T-helper 9 cell (primary cell): ENCODE data around the gene CHTF18.
A peak's percentile ranks its signal among the peaks of the same experiment; 100 is the strongest.

ENCODE experiments used
- DNase-seq: peaks from one replicate; pipeline ENCODE4 v3.0.0-alpha.2; 2020

The CHTF18 gene

DNA sequence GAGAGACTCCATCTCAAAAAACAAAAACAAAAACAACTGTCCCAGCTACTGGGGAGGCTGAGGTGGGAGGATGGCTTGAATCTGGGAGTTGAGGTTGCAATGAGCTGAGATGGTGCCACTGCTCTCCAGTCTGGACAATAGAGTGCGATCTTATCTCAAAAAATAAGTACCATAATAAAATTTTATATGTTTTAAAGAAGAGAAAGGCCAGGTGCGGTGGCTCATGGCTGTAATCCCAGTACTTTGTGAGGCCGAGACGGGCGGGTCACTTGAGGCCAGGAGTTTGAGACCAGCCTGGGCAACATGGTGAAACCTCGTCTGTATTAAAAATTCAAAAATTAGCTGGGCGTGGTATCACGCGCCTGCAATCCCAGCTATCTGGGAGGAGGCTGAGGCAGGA lies 11.6 kb upstream of the CHTF18 start:
- DNase-seq = no peak

DNA sequence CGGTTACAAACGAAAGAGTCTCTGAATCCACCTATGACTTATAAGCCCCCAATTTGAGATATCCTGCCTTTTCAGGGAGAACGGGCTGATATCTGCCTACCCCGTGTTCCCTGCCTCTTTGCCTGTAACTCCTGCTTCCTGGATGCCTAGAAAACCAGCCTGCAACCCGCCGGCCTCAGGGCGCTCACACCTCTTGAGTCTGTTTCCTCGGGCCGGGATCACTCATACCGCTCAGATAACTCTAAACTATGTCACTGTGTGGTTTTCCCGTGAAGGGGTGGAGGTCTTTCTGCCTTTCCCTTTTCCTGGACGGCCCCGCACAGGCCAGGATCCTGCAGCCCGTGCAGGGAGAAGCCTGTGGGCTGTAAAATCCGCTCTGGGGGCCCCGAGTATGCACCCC lies 10.6 kb upstream of the CHTF18 start:
- DNase-seq = no peak

DNA sequence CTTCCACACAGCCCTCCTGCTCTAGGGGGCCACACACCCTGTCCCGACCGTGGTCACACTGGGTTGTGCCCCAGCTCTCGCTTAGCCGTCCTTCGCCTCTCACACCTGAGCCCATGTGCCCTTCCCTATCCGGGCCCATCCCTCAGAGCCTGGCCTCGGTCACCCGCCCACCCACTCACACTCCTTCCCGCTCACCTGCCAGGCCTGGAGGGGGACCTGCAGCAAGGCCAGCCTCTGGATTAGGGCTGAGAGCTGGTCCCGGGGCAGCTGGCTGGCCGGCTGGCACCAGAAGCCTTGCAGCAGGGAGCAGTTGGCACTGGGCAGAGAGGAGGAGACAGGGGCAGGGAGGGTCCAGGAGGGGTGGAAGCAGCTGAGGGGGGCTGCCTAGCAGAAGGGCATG lies 10.0 kb upstream of the CHTF18 start:
- DNase-seq = no peak

DNA sequence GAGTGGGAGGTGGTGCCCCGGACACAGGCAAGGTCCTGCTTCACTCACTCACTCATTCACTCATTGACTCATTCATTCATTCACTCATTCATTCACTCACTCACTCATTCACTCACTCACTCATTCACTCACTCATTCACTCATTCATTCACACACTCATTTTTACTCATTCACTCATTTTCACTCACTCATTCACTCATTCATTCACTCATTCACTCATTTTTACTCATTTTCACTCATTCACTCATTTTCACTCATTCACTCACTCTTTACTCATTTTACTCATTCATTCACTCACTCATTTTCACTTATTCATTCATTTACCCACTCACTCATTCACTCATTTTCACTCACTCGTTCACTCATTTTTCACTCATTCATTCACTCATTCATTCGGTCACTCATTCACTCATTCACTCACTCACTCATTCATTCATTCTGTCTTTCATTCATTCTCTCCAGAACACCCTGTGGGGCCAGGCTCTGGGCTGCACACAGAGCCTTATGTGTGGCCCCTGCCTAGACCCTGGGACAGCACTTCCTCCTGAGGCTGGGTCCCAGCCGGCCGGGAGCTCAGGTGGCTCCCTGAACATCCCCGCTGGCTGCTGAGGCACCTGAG lies 9.4 kb upstream of the CHTF18 start:
- no peak for DNase-seq

DNA sequence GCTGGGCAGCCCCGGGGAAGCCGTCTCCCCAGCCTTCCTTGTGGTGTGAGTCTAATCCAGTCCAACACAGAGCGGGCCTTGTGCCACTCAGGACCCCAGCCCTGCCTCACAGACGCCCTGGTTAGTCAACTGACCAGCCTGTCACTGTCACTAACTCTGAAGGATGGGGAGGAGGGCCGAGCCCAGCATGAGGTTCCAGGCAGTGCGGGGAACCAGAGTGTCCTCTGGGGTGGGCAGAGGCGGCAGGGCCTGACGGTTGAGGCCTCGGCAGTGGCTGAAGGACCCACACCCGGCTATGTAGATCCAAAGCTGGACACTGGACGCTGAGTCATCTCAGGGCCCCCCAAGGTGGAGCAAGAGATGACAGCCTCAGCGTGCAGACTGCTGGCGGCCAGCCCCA lies 8.9 kb upstream of the CHTF18 start:
- no peak for DNase-seq

DNA sequence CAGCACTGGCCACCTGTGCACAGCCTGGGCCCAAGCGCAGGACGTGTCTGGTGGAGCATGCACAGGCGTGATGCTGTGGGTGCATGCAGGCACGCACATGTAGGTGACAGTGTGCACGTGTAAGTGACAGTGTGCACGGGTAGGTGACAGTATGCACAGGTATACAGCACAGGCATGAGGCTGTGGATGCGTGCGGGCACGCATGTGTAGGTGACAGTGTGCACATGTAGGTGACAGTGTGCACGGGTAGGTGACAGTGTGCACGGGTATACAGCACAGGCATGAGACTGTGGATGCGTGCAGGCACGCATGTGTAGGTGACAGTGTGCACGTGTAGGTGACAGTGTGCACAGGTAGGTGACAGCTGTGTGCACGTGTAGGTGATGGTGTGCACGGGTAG lies 8.1 kb upstream of the CHTF18 start:
- DNase-seq = no peak

DNA sequence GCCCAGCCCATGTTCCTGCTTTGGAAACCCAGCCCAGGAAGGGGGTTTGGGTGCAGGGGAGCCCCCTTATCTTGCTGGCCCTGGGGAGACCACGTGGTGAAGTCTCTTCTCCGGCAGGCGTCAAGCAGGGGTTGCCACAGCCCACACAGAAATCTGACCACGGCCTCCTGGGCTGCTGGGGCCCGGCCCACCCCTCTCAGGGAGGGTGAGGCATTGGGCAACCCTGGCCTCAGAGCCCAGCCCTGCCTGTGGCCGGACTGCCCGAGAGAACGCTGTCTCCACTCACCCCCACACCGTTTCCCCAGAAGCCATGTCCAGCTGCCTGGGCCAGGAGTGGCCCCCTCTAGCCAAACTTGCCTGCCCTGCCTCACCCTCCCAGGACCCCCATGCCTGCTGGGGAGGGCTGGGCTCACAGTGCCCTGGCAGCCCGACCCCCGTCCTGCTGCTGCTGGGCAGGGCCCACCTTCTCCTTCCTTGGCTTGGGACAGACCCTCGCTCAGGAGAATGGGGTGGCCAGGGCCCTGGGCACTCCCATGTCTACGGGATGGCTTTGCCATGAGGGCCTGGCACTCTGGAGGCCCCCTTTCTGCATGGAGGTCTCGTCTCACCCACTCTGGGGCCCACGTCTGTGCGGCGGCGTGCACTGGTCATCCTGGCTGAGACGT lies 6.9 kb upstream of the CHTF18 start:
- DNase-seq = no peak

DNA sequence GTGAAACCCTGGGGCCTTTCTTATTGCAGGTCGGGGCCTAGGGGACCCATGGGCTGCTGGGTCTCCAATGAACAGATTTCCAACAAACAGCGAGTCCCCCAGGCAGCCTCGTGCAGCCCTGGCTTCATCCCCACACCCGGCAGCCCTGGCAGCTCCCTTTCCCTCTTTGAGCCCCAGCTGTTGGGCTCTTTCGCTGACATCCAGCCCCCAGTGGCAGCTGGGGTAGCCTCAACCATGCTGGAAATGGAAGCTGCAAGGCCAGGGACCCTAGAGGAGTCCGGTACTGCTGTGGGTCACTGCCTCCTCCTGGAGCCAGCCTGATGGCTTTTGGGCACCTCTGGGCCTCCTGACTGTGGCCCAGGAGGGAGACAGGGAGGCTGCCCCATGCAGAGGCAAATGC lies 6.2 kb upstream of the CHTF18 start:
- no peak for DNase-seq

DNA sequence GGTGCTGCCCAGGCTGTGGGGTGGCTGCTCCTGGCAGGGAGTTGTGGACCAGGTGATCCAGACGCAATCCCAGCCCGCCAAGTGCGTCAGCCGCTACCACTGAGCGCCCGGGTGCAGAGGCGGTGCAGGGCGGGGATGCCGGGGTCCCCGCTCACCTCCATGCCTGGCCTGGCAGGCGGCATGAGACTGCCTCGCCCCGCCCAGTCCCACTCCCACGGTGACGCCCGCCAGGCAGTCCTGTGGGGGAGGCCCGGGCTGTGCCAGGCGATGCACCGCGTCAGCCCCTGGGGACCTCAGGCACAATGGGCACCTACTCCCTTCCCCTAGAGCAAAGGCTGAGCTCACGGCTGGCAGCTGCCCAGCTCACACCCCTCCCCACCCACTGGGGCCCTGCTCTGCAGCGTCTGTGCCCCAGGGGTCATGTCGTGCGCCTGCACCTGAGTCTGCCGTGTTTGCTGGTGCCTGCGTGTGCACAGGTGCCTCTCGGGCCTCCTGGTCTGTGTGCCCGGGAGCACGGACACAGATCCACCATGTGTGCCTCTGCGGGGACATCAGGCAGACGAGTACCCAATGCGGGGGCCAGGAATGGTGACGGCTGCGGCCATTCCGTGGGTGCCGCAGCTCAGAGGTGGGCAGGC lies 5.5 kb upstream of the CHTF18 start:
- no peak for DNase-seq

DNA sequence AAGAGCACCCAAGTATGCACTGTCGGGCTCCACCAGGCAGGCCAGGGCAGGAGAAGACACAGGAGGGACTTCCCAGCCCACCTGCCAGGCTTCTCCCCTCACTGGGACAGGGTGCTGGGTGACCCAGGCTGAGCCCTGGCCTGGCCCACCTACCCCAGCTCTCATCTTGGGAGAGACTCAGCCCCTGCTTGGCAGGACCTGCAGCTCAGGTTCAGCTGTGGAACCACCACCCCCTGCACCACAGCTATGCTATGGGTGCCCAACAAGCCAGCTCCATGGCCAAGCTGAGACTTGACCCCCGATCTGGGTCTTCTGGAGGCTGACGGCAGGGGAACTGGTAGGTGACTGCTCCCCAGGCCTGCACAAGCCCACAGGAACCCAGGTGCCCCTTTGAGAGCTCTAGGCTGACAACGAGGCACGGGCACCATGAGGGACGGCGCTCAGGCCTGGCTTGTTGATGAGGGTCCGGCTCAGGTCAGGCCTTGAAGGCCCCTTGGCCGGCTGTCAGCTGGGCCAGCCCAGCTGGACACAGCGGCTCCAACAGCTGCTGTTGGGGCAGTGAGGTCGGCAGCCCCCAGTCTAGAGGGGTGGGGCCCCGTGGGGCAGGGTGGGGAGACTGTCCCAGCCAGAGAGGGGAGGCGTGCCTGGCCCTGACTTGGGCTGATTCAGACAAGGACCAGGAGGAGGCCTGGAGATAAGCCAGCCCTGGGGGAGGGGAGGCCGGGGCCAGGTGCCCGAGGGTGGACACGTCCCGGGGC lies 4.8 kb upstream of the CHTF18 start:
- DNase-seq = no peak

DNA sequence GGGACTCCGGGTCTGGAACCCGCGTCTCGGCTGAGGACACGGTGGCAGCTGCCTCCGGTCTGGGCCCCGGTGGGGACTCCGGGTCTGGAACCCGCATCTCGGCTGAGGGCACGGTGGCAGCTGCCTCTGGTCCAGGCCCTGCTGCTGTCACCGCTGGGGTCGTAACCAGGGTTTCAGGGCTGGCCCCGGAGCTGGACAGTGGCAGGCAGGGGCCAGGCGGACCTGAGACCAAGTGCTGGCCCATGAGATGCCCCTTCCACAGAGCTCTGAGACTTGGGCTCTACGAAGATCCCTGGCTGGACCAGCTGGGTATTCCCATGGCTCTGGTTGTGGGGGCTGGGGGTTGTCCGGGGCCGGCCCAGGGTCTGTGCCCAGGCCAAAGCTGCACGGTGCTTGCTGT lies 4.0 kb upstream of the CHTF18 start:
- DNase-seq = no peak

DNA sequence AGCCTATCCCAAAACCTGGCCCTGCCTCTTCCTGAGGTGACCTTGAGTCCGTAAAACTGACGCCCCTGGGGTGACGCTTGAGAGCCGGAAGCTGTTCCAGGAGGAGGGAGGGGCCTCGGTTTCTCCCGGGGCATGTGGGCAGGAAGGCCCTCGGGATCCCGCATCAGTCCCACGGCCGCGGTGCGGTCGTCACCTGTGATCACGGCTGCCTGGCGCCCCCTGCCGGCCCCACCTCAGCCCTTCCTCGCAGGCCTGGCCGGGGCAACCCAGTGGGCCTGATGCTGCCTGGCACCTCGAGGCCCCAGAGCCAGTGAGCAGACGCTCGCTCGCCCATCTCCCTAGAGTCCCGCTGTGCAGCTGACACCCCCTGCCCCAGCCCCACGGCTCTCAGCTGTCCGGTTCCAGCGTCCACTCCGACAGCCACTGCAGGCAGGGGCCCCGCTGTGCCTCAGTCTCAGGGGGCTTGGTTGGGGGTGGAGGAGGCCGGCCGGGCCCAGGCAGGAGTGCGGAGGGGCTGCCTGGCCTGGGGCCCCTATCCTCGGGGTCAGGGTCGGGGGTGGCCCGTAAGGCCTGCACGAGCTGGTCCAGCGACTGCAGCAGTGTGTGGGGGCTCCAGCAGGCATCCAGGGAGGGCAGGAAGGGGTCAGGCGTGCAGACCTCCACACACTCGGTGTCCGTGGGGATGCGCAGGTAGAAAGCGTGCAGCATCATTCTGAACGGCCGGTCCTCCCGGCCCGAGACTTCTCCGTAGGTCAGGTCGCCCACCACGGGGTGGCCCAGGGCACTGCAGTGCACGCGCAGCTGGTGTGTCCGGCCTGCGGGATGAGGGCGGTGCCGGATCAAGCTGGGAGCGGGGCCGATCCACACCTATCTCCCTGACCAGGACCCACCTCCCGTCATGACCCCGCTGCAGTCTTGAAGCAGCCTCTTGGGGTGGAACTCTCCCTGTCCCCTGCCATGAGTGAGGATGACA lies 2.6 kb upstream of the CHTF18 start:
- peak; percentile 77 for DNase-seq

DNA sequence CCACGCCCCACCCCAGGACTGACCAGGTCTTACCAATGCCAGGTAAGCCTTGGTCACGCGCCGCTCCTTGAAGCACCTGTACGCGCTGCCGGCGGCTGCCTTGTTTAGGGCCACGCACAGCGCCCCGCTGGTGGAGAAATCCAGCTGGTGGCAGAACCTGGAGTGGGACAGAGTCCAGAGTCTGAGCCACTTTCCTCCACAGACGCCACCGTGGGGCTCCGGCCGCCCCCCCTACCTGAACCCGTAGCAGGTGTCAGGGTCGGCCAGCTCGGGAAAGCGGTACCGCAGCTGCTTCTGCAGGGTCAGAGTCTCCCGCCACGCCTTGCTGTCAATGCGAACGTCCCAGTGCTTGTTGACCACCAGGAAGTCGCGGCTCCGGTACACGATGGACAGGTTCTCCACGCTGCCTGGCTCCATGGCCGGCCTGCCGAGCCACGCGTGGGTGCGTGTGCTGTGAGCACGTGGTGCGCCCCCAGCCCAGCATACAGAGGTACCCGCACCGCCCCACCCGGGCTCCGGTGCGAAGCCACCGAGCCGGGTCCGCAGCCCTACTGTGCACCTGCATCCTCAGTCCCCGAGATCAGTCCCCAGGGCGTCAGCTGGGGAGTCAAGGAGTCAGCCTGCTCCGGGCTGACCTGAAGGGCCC lies 976 bp upstream of the CHTF18 start:
- DNase-seq = no peak

DNA sequence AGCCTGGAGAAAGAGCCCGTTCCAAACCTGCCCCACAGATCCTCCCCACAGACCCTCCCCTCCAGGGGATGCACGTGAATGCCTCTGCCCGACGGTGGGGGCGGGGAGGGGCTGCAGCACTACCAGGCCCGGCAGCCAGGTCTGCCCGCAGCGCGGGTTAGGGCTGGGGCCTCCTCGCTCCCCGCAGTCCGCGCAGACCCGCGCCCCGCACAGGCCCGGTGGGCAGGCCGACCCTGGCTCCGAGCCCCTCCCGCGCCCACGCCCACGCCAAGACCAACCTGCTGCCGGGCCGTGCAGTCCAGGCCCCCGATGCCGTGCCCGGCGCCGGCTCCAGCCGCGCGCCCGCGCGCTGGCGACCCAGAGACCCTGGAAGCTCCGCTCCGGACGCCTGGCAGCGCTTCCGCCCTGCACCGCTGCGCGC lies 432 bp upstream of the CHTF18 start, which contains the start of gene RPUSD1:
TSS of gene RPUSD1 (minus strand) at position 404 of the 421 bp plus-strand sequence. CDS start 644 bp downstream, outside the sequence.
- no peak for DNase-seq

DNA sequence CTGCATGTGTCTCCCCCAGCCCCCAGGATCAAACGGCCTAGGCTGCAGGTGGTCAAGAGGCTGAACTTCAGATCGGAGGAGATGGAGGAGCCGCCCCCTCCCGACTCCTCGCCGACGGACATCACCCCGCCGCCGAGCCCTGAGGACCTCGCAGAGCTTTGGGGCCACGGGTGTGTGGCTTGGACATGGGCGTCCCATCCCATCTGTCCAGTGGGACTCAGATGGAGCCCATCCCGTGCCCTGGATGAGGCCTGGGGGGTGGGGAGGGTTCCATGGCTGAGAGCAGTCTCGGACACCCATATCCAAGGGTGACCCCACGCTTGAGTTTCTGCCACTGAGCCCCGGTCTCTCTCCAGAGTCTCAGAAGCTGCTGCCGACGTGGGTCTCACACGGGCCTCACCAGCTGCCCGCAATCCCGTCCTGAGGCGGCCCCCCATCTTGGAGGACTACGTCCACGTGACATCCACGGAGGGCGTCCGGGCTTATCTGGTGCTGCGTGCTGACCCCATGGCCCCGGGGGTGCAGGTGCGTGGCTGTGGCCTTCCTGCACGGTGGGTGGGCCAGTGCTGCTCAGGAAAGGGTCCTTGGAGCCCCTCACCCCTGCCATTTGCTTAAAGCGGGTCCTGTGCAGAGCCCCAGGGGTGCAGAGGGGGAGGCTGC lies 901 bp downstream of the CHTF18 start:
- DNase-seq = no peak

DNA sequence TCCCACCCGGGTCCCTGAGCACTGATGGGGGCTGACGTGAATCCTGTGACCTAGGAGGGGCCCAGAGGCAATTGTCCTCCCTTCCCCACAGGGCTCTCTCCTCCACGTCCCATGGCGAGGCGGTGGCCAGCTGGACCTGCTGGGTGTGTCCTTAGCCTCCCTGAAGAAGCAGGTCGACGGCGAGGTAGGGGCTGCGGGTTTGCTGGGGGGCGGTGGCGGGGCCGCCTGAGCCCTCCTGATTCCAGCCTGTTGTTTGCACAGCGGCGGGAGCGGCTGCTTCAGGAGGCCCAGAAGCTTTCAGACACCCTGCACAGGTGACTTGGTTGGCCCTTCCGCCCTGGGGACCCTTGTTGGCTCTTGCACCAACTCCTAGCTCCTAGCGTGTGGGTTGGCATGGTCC lies 1.7 kb downstream of the CHTF18 start:
- DNase-seq = no peak

DNA sequence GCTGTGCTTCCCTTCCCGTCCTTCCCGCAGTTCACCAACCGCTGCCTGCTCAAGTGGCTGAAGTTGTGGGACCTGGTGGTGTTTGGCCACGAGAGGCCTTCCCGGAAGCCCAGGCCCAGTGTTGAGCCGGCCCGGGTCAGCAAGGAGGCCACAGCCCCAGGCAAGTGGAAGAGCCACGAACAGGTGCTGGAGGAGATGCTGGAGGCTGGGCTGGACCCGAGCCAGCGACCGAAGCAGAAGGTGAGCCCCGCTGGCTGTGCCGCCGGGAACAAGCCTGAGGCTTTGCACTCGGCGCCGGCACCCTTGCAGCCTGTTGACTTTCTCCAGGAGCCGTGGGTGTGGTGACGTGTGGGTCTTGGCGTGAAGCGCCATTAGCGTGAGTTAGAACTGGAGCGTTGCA lies 2.7 kb downstream of the CHTF18 start:
- no peak for DNase-seq

DNA sequence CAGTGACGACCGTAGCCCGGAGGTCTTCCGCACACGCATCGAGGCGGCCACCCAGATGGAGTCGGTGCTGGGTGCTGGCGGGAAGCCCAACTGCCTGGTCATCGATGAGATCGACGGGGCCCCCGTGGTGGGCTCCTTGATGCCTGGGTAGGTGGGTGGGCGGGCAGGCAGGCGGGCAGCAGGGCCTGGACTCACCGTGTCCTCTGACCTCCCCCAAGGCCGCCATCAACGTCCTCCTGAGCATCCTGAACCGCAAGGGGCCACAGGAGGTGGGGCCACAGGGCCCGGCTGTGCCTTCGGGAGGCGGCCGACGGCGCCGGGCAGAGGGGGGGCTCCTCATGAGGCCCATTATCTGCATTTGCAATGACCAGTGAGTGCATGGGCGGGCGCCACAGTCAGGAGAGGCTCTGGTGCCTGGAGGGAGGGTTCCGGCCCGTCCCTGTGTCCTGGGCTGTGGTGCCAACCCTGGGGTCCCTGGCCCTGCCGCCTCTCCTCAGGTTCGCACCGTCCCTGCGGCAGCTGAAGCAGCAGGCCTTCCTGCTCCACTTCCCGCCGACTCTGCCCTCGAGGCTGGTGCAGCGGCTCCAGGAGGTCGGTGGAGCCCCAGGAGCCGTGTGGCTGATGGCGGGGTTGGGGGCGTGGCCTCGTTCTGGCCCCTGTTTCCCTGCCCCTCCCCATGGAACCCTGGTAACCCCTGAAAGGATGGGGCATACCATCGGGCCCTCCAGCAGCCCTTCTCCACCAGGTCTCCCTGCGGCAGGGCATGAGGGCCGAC lies 4.0 kb downstream of the CHTF18 start:
- DNase-seq = no peak

DNA sequence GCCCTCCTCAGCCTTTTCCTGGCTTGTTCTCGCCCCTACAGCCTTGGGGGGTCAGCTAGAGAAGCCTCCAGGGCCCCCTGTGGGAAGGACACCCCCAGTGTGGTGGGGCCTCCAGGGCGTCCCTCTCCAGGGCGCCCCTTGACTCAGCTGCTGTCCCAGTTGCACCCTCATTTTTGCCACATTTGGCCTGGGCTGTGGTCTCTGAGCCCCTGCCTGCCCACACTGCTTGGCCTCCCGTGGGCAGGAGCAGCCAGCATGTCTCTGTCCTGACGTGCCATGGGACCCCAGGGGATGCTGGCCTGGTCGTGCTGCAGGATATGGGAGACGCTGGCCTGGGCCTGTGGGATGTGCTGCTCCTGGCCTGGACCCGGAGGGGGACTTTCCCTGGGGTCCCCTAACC lies 5.0 kb downstream of the CHTF18 start:
- DNase-seq = no peak

DNA sequence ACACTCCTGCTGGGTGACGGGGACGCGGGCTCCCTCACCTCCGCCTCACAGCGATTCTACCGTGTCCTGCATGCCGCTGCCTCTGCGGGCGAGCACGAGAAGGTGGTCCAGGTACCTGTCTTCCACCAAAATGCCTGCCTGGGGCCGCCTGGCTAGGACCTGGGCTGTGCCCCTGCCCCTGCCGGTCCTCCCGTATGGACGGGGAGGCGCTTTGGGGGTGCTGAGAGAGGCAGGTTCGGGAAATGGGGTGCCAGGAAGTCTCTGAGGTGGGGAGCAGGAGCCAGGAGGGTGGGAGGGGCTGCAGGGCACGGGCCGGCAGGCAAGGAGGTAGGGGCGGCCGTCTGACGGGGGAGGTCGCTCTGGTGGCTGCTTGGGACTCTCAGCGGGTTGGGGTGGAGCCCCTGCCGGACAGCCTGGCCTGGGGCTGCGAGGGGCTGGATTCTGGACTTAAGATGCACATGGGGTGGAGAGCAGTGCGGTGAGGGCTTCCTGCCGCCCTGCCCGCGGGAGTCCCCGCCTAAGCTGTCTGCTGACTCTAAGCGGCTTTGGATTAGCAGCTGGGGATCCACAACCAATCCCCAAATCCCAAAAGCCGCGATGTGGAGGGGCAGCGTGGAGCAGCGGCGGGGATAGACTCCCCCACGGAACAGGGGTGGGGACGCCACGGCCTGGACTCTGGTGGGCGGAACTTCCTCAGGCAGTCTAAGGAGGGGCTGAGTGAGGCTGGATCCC lies 5.8 kb downstream of the CHTF18 start:
- no peak for DNase-seq
